ENCODE results near the gene C4orf36.

C4orf36 gene

DNA sequence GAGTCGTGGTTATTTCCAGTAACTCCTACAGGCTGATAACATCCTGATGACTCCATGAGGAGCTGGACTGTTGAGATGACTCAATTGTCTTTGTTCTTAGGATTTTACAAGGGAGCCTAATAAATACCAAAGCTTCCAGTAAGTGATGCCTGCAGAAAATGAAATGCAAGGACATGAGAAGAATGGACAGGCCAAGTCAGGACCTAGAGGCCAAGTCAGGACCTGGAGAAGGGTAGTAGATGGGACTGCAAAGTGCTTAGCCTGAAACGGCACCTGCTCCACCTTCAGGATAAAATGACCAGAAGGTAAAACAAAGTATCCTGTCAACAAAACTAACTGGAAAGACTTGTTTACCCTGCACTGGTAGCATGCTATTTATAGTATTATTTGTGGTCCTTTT lies 36.6 kb downstream of the C4orf36 start:
- no peak for DNase-seq

DNA sequence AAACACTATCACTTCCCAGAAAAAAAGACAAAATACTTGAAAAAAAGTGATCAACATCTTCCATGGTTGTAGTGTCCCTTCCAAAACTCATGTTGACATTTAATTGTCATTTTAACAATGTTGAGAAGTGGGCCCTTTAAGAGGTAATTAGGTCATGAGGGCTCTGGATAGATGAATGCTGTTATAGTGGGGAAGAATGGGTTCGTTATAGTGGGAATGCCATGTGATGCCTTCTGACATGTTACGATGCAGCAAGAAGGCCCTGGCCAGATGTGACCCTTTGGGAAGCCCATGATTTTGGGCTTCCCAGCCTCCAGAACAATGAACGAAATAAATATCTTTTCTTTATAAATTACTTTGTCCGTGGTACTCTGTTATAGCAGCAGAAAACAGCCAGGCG lies 39.0 kb downstream of the C4orf36 start:
- DNase-seq, result no peak

DNA sequence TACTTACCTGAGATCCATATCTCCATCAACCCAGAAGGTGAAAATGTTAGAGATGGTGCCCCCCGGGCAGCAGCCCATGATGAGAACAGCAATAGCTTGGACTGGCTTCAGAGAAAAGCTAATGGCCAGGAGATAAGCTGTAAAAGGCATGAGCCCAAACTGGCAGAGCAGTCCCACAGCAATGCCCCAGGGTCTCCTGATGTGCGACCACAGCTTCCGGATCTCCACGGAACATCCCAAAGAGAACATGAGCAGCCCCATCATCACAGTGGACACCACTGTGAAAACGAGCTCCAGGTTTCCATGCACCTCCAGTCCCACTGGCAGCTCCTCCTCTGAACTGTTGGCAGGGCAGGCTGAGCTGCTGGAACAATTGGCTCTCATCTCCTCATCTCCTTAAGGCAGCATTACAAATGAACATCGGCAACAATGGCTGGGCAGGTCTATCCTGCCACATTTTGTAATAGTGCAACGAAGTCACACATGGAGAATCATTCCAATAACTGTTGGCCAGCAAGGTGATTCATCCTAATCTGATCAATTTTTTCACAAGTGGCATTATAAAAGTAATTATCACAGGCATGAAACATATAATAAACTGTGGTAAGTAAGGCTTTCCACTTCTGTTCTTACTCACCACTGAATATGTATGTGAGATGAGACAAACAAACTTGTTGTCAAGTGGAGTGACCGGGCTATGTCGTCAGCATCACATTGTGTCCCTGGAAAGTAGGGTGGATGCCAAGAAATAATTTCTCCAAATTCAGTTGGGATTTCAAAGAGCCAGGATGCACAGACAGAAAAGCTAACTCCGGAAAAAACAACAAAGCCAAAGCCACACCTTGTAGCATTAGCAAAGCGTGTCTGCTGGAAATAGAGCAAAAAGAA lies 43.2 kb downstream of the C4orf36 start, which contains the start of gene SLC10A6:
Gene SLC10A6 (minus strand): TSS at position 653 of the 888 bp plus-strand sequence. CDS start 269 bp downstream, at position 384.
- DNase-seq, result no peak

DNA sequence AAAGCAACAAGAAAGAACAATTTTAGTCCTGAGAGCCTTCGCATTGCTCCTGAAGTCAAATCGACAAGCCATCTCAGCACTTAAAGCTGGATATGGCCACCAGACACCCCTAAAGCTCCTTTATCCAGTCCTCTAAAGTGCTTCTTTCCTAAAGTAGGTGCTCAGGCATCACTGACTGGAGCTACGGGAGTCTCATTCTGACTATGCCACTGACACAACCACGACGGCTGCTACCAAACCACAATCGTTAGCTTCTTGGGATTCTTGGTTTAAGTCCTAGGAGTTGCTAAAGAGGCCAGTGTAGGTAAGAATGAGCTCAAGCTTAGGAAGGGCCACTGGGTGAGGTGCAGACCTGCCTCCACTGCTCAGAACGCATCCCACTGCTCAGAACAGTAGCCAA lies 44.1 kb downstream of the C4orf36 start:
- no peak for DNase-seq

DNA sequence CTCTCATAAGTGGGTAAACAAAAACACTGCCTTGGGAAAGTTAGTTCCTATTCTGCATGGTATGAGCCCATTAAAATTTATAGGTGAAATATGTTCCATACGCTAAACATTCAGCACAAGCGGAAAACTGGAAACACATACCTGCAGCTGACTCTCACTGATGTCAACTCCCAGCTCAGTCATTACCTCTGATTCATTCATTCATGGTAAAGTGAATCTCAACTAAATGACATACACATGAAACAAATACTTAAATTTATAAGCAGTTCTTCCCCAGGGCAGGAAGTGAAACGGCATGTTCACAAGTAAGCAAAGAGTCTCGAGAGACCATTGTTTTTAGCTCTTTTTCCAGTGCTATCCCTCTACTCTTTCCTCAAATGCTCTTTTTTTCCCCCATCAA lies 44.7 kb downstream of the C4orf36 start:
- no peak for DNase-seq

DNA sequence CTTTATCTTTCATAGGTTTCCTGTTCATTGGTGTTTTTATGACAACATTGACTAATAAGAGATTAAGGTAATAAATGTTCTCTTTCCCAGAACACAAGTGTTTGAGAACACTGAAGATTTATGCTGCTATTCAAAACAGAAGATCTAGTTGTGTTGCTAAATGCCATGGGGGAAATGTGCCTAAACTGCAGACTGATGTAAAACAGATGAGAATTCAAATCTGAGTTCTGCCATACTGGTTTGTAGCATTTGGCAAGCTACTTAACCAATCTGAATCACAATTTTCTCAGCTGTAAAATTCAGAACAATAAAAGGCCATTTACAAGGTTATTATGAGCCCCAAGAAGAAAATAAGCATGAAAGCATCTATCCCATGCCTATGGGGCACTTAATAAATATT lies 45.3 kb downstream of the C4orf36 start:
- DNase-seq, result no peak

DNA sequence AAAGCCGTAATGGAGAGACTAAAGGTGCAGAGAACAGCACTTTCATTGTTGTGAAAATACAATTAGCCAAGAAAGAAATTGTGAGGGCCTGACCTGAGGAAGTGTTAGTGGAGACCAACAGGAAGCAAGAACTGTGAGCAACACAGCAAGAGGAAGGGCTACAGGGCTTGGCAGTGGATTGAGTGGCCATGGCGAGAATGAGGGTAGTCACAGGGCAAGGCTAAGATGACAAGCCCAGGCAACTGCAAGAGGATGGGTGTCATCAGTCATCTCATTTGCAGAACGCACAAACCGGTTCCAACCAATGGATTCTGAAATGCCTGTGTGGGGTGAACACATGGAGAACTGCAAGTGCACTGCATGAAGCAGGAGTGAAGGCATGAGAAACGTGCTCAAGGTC lies 46.6 kb downstream of the C4orf36 start:
- no peak for DNase-seq

DNA sequence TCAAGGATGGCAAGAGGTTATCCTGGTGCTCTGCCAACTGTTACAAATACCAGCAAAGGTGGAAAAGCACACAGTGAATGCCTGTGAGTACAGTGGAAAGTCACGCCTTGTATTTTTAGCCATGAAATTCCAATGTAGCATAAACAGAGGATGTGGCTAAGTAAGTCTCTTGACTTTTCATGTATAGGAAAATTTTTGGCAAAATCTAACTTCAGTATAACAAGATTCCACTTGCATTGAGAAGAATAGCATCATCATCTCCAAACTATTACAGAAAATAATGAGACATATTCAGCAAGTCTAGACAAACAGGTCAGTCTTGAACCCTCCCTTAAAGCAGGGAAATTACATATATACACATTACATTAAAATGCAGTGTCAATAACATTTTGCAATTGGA lies 50.9 kb downstream of the C4orf36 start:
- DNase-seq, result no peak

DNA sequence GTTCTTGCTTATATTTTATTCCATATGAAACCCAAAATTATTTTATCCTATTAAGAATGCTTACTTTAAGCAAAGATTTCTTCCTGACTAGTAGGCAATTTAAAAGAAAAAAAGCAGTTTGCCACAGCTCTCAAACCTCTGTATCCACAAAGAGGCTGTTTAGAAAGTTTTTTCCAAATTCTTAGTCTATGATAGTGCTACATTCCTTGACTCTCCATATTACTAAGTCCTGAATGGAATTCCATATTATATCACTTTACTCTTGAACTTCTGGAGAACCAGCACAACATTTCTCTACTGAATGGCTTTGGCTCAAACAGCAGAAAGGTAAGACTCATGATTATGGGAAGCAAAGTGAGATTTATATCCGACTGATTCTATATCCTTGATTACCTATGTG lies 51.4 kb downstream of the C4orf36 start:
- DNase-seq, result no peak

DNA sequence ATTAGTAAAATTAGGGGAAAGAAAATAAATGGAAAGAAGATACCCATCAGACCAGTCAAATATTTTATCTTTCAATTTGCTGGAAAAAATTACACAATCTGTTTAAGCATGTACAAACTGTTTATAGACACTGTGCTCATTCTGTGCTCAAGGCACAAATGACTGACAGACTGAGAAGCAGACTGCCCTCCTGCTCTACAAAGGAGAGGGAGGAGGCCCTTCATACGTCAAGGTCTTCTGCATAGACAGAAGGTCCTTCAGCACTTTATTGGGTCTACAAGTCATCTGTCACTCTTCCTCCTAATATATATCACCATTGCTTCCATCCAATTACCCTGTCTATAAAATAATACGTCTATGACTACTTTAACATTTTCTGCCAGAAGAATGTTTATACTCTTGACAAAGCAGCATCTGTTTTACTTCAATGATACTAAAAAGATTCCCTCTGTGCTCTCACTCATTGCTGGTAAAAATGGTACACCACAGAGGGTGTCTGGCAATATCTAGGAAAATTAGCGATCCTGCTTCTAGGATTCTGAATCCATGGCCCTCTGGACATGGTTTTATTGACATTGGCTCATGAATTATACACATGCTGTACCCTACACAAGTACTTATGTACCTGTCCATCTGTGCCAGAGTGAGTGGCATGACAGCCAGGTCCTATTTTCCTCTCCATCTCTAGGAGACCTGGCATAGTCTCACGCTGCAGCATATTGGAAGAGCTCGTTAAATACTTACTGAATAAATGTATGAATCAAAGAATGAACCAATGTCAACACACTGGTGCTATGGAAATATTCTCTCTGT lies 54.3 kb downstream of the C4orf36 start:
- no peak for DNase-seq

DNA sequence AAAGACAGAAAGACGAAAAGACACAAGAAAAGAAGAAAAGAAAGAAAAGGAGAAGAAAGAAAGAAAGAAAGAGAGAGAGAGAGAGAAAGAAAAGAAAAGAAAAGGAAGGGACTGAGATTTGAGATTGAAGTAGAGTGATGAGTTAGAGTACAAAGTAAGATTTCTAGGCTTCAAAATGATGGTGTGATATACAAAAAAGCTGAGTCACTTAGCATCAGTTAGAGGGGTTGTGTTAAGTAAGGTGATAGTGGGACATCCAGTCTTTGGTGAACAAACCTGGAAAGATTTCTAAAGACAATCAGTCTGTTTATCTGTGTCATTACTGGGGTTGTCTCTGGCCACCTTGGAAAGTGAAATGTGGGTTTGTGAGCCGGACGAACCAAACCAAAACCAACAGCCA lies 56.5 kb downstream of the C4orf36 start:
- DNase-seq, result no peak

DNA sequence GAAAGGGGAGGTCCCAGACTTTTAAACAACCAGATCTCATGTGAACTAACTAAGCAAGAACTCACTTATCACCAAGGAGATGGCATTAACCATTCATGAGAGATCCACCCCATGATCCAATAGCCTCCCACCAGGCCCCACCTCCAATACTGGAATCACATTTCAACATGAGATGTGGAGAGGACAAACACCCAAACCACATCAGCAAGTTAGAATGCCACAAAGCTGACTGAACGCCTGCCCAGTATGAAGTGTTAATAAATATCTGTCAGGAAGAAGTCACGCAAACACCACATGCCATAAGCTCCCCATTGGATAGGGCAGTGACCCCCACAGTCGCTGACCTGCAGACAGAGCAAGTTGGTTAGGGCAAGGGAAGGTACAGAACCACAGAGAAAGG lies 57.3 kb downstream of the C4orf36 start:
- no peak for DNase-seq

DNA sequence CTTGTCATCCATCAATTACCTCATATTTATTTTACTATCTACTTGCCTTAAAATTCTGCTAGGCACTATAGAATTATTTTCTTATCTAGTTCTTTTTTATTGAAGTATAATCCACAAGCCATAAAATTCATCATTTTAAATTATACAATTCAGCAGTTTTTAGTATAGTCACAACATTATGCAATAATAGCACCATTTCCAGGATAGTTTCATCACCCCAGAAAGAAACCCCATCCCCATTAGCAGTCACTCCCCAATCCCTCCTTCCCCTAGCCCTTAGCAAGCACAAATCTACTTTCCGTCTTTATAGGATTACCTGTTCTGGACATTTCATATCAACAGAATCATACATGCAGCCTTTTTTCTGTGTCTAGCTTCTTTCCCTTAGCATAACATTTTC lies 58.6 kb downstream of the C4orf36 start:
- DNase-seq, result no peak

DNA sequence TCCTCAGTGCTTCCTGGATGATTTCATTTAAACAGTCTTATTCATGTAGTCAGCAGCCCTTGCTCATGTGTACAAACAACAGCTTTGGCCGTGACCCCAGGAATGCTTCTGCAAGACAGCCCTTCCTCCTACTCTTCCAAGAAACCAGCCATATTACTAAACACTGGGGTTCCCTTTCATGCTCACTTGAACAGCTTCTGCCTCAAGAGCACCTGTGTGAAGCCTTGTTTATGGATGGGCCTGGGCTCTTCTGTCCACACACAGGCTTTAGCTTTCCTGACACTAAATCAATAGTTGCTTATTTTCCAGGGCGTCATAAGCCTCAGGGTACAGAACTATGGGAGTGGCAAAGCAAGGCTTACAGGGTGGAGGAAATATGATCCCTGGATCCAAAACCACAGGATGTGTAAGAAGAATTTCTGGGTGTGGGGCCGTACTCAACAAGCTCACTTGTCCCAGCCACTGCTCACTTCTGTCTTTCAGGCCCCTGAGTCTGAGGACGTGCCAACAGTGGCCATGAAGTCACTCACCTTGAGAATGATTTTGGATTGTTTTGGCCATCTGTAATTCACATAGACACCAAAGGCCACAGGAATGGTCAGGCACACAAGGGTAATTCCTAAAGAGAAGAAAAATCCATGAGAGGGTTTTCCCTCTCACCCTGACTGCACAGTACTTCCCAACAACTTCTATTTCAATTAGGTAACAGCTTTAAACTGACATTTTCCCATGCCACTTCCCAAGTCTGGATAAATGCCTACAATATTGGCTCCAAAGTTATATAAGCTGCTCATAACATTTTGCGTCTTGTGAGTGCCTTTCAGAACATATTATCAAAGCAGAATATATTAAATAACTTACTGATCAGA lies 60.7 kb downstream of the C4orf36 start:
- DNase-seq, result no peak

Data from activated CD4-positive, CD25-positive, alpha-beta regulatory T cell (primary cell).